ENCODE measurements around the gene CEP128. TPM values are rescaled to one million over a fixed set of nuclear protein-coding genes. Genes with fewer than 3 reads are reported as not detected.

Gene CEP128
- total RNA-seq, 4 donors from 2014 or later = 3.5 to 12.9 (median 9.7) TPM

DNA sequence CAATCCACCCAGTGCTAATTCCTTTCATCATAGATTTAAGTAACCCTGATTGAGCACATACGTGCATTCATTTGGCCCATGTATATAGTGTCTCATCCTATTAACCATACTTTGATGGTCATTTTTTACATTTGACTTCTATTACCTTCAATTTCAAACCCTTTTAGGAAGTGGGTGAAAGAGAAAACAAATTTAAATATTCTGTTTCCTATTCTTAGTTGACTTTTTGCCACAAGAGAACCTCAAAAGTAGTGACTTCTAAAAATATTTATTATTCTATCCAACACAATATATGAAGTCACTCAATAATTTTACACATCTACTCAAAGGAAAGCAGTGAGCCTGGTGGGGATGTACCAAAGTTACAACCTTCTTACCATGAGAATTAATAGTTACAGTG is 164.9 kb downstream of the CEP128 start:
- Histone ChIP-seq H3K27me3 (no peaks in the 10 kb centered on the region), H3K4me1 (no peaks in the 10 kb centered on the region), H3K27ac (replicated peaks in 1 of 4) (no peak overlapping the region), H3K9me3 (peaks cover 0 to 9% (median 0%) of the 10 kb centered on the region in 4 donors), H3K36me3 (peaks cover 0 to 4% (median 0%) of the 10 kb centered on the region in 4 donors), H3K4me3 (no peak overlapping the region)
- TF ChIP-seq, protein P1, sequence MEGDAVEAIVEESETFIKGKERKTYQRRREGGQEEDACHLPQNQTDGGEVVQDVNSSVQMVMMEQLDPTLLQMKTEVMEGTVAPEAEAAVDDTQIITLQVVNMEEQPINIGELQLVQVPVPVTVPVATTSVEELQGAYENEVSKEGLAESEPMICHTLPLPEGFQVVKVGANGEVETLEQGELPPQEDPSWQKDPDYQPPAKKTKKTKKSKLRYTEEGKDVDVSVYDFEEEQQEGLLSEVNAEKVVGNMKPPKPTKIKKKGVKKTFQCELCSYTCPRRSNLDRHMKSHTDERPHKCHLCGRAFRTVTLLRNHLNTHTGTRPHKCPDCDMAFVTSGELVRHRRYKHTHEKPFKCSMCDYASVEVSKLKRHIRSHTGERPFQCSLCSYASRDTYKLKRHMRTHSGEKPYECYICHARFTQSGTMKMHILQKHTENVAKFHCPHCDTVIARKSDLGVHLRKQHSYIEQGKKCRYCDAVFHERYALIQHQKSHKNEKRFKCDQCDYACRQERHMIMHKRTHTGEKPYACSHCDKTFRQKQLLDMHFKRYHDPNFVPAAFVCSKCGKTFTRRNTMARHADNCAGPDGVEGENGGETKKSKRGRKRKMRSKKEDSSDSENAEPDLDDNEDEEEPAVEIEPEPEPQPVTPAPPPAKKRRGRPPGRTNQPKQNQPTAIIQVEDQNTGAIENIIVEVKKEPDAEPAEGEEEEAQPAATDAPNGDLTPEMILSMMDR (IDR thresholded peaks at IDR 0.05) = no peak
- no peak for TF ChIP-seq POLR2AphosphoS5 (IDR thresholded peaks at IDR 0.05)
- TF ChIP-seq POLR2A (IDR thresholded peaks at IDR 0.05; ENCODE audit: low read depth) = no peak
- TF ChIP-seq EP300 (IDR thresholded peaks at IDR 0.05) = no peak
- WGBS = 97% methylated on average over 1 of the region's 1 CpG
- intact Hi-C loops (cut with DNase I) = no loop called here
- no peak for DNase-seq (ENCODE audit: extremely low spot score)

DNA sequence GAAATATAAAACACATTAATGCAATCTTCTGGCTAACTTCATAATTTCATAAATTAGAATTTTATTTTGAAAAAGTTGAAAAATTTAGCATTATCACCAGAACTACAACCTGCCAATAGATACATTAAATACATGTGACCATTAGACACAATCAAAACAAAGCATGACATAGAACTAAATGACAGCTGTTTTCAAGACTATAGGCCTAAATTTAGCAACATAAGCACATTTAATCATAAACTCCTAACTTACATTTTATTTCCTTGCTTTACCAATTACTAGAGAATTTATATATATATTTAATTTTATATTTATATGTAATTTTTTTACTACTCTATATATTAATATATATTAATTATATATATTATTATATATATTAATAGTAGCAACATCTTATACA is 165.4 kb downstream of the CEP128 start:
- Histone ChIP-seq H3K27ac (replicated peaks in 1 of 4) (no peak overlapping the region), H3K4me1 (no peaks in the 10 kb centered on the region), H3K4me3 (no peak overlapping the region), H3K36me3 (peaks cover 0 to 4% (median 0%) of the 10 kb centered on the region in 4 donors), H3K27me3 (no peaks in the 10 kb centered on the region), H3K9me3 (peaks cover 0 to 10% (median 0%) of the 10 kb centered on the region in 4 donors)
- intact Hi-C loops (cut with DNase I) = no loop called here
- TF ChIP-seq POLR2AphosphoS5 (IDR thresholded peaks at IDR 0.05) = no peak
- no peak for TF ChIP-seq POLR2A (IDR thresholded peaks at IDR 0.05; ENCODE audit: low read depth)
- TF ChIP-seq EP300 (IDR thresholded peaks at IDR 0.05) = no peak
- TF ChIP-seq, protein P1 (IDR thresholded peaks at IDR 0.05) = no peak
- DNase-seq (ENCODE audit: extremely low spot score) = no peak

DNA sequence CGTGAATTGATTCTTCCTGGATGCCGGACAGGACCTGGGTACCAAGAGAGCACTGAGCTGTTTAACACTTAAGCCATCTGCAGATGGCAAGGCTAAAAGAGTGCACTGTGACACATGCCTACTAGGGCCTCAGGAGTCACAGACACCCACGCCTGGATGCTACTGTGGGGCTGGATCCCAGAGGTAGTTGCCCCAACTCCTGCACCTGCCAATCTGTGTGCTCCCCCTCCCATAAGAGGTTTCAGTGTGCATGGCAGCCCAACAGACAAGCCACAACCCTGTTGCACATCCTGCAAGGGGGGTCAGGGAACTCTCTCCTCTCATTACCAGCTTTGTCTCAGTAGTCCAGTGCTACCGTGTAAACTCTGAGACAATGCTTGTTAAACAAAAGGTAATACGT is 169.0 kb downstream of the CEP128 start:
- Histone ChIP-seq H3K9me3 (peaks cover 0 to 10% (median 0%) of the 10 kb centered on the region in 4 donors), H3K36me3 (peaks cover 0 to 4% (median 0%) of the 10 kb centered on the region in 4 donors), H3K4me1 (no peaks in the 10 kb centered on the region), H3K4me3 (no peak overlapping the region), H3K27me3 (no peaks in the 10 kb centered on the region), H3K27ac (replicated peaks in 1 of 4) (no peak overlapping the region)
- intact Hi-C loops (cut with DNase I) = no loop called here
- TF ChIP-seq, protein P1 (IDR thresholded peaks at IDR 0.05) = no peak
- TF ChIP-seq POLR2AphosphoS5 (IDR thresholded peaks at IDR 0.05) (no peak), POLR2A (IDR thresholded peaks at IDR 0.05; ENCODE audit: low read depth) (no peak), EP300 (IDR thresholded peaks at IDR 0.05) (no peak)
- no peak for DNase-seq (ENCODE audit: extremely low spot score)
- 78% methylated on average over 4 of the region's 5 CpGs for WGBS

DNA sequence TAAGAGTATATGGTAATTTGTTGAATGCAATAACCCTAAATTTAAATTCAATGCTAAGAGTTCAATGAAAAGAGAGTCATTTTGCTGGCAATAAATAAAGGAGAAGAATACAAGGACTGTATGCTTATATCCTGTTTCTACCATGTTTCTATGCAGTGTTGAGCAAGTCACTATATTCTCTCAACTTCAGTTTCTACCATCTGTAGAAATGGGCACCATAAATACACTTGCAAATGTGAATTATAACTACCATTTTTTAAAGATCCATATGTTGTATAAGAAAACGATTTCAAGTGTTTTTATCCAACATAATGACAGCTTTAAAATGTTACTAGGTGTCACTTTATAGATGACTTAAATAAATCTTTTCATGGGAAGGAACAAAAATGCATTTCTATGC is 170.3 kb downstream of the CEP128 start:
- Histone ChIP-seq H3K4me1 (no peaks in the 10 kb centered on the region), H3K27ac (replicated peaks in 1 of 4) (no peak overlapping the region), H3K9me3 (peaks cover 0 to 10% (median 0%) of the 10 kb centered on the region in 4 donors), H3K27me3 (no peaks in the 10 kb centered on the region), H3K4me3 (no peak overlapping the region), H3K36me3 (peaks cover 0 to 4% (median 0%) of the 10 kb centered on the region in 4 donors)
- DNase-seq (ENCODE audit: extremely low spot score) = no peak
- intact Hi-C loops (cut with DNase I) = no loop called here
- TF ChIP-seq, protein P1 (IDR thresholded peaks at IDR 0.05) = no peak
- no peak for TF ChIP-seq EP300 (IDR thresholded peaks at IDR 0.05)
- no peak for TF ChIP-seq POLR2A (IDR thresholded peaks at IDR 0.05; ENCODE audit: low read depth)
- TF ChIP-seq POLR2AphosphoS5 (IDR thresholded peaks at IDR 0.05) = no peak
- 82% methylated on average over 1 of the region's 1 CpG for WGBS
